ENCODE measurements around the gene CLMN.
"Not testable (repeated sequence)": the region's sequence is repeated elsewhere in the genome, so short reads cannot be mapped to it uniquely, and the experiment has no call there.

DNA sequence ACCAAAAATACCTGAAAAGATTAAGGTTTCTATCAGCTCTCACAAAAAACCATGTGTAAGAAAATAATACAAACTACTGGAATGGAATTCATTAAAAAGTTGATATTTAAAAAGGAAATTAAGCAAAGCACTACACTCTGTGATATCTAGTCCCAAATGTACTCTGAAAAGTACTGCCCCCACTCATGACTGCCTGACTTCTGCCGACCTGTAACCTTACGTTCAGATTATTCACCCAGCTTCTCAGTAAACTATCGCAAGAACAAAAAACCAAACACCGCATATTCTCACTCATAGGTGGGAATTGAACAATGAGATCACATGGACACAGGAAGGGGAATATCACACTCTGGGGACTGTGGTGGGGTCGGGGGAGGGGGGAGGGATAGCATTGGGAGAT lies 181.3 kb downstream of the CLMN start:
- not testable (repeated sequence) for TF ChIP-seq POLR2AphosphoS5 (IDR thresholded peaks at IDR 0.05; ENCODE audit: insufficient read depth, low read depth, low read length); POLR2A (IDR thresholded peaks at IDR 0.05; ENCODE audit: low read depth, low read length); MYC (IDR thresholded peaks at IDR 0.05; ENCODE audit: low read depth, low read length); EZH2 (IDR thresholded peaks at IDR 0.05; ENCODE audit: borderline replicate concordance, low read depth, low read length, severe bottlenecking); FOS (IDR thresholded peaks at IDR 0.05; ENCODE audit: borderline replicate concordance, insufficient read depth, low read length); GATA2 (IDR thresholded peaks at IDR 0.05; ENCODE audit: insufficient read depth, insufficient read length, low read depth, low read length)
- TF ChIP-seq, protein P1, sequence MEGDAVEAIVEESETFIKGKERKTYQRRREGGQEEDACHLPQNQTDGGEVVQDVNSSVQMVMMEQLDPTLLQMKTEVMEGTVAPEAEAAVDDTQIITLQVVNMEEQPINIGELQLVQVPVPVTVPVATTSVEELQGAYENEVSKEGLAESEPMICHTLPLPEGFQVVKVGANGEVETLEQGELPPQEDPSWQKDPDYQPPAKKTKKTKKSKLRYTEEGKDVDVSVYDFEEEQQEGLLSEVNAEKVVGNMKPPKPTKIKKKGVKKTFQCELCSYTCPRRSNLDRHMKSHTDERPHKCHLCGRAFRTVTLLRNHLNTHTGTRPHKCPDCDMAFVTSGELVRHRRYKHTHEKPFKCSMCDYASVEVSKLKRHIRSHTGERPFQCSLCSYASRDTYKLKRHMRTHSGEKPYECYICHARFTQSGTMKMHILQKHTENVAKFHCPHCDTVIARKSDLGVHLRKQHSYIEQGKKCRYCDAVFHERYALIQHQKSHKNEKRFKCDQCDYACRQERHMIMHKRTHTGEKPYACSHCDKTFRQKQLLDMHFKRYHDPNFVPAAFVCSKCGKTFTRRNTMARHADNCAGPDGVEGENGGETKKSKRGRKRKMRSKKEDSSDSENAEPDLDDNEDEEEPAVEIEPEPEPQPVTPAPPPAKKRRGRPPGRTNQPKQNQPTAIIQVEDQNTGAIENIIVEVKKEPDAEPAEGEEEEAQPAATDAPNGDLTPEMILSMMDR (IDR thresholded peaks at IDR 0.05; ENCODE audit: extremely low read depth in 1 of 2, insufficient read depth in 1 of 2, low read depth in 1 of 2, low read length in 2 of 2) = not testable (repeated sequence)
- TF ChIP-seq, protein P2, sequence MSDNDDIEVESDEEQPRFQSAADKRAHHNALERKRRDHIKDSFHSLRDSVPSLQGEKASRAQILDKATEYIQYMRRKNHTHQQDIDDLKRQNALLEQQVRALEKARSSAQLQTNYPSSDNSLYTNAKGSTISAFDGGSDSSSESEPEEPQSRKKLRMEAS (IDR thresholded peaks at IDR 0.05; ENCODE audit: insufficient read depth, insufficient read length) = not testable (repeated sequence)
